Activated naive CD4-positive, alpha-beta T cell (primary cell): ENCODE measurements around the gene ZNF578.
"Not testable (repeated sequence)": the region's sequence is repeated elsewhere in the genome, so short reads cannot be mapped to it uniquely, and the experiment has no call there.

ENCODE experiments used
- DNase-seq, 4 experiments: peaks; one replicate each; lab custom pipeline; 2025; lab: John Stamatoyannopoulos, UW

The ZNF578 gene

GRCh38 chr19:52453324-52454094 lies at the start of gene ZNF578:
ZNF578 (plus strand) TSS chr19:52453553; CDS start chr19:52501846, 48,293 bp downstream.
- DNase-seq, result peak; percentile 8 to 57 (median 36)

- no peak for DNase-seq
Observed at GRCh38 chr19:52410276-52410675, 43.1 kb upstream of the ZNF578 start.

- no peak for DNase-seq
Observed at GRCh38 chr19:52415711-52416110, 37.6 kb upstream of the ZNF578 start.

DNA sequence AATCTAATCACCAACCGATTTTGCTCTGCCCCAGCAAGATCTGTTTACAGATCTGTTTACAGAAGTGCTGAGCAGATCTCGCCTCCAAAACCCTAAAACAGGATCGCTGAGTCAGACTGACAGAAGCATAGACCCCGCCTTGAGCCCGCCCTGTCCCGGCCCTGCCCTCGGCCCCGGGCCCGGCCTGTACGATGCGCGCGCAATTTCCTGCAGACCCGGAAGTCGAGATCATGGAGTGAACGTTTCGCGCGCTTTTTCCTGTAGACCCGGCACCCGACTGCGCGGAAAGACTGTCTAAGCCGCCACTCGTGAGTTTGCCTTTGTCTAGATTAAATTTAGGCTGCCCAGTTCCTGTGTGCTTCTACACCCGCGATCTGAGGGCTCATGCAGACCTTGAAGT lies 24.4 kb upstream of the ZNF578 start, which contains the start of gene ZNF534:
ZNF534 (plus strand) TSS at position 212 of the 400 bp plus-strand sequence. CDS start 2,327 bp downstream, outside the sequence.
- no peak for DNase-seq

DNA sequence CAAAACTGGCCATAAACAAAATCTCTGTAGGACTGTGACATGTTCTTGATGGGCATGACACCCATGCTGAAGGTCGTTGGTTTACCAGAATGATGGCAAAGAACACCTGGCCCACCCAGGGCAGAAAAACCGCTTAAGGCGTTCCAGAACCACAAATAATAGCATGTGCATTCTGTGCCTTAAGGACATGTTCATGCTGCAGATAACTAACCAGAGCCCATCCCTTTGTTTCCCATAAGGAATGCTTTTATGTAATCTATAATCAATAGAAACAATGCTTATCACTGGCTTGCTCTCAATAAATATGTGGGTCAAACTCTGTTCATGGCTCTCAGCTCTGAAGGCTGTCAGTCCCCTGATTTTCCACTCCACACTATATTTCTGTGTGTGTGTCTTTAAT lies 11.2 kb upstream of the ZNF578 start:
- no peak for DNase-seq

GRCh38 chr19:52444506-52444905 lies 8.8 kb upstream of the ZNF578 start:
- DNase-seq, result no peak

GRCh38 chr19:52451241-52451640 lies 2.1 kb upstream of the ZNF578 start:
- DNase-seq, result no peak

DNA sequence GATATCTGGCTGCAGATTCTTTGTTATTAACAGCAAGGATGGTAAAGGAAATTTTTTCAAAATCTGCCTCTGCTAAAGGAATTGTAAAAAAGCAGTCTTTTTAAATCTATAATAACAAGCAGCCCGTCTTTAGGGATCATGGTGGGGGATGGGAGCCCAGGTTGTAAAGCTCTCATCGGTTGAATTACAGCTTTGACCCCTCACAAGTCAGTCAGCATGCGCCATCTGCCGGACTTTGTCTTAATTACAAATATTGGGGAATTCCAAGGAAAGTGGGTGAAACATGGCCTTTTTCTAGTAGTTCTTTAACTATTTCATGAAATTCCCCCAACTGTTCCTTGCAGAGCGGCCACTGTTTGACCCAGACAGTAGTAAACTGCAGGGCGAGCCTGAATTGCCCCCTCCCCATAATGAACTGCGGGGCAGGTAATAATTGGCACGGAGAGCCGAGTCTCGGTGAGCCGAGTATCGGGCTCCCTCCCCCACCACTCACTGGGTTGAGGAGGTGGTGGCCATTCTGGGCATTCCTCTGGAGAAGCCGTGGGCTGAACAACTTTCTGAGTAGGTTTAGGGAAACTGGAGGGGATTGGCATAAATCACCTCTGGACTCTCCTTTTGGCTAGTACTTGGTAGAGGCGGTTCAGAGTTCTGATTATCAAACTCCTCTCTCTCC lies 11.6 kb downstream of the ZNF578 start:
- DNase-seq, result no peak

- DNase-seq, result no peak
Observed at GRCh38 chr19:52473655-52474350, 20.4 kb downstream of the ZNF578 start.

GRCh38 chr19:52474351-52475127 lies 21.2 kb downstream of the ZNF578 start:
- DNase-seq, result no peak

DNA sequence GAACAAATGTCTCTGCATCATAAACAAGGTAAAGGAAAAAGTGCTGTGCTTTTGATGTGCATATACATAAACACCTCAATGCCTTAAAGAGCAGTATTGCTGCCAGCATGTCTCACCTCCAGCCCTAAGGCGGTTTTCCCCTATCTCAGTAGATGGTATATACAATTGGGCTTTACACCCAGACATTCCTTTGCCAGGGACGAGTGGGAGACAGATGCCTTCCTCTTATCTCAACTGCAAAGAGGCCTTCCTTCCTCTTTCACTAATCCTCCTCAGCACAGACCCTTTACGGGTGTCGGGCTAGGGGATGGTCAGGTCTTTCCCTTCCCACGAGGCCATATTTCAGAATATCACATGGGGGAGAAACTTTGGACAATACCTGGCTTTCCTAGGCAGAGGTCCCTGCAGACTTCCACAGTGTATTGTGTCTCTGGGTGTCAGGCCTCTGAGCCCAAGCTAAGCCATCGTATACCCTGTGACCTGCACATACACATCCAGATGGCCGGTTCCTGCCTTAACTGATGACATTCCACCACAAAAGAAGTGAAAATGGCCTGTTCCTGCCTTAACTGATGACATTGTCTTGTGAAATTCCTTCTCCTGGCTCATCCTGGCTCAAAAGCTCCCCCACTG lies 30.9 kb downstream of the ZNF578 start:
- DNase-seq, result not testable (repeated sequence)

DNA sequence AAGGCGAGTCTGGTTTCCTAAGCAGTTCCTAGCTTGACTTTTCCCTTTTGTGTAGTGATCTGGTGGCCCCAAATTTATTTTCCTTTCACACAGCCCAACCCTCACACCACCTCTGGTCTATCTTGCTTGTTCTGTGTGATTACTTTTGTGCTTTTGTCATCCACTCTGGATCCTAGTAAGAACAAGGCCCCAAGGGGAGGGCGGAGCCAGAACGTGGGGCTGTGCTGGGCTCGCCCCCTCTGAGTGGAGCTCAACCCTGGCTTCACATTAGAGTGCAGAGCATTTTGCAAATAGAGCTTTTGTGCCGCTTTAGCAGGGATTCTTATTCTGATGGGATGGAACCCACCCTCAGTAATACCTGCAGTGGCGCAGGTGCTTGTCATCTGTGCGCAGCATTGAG lies 31.7 kb downstream of the ZNF578 start:
- DNase-seq, result not testable (repeated sequence)

GRCh38 chr19:52485561-52486240 lies 32.3 kb downstream of the ZNF578 start:
- DNase-seq, result not testable (repeated sequence)

DNA sequence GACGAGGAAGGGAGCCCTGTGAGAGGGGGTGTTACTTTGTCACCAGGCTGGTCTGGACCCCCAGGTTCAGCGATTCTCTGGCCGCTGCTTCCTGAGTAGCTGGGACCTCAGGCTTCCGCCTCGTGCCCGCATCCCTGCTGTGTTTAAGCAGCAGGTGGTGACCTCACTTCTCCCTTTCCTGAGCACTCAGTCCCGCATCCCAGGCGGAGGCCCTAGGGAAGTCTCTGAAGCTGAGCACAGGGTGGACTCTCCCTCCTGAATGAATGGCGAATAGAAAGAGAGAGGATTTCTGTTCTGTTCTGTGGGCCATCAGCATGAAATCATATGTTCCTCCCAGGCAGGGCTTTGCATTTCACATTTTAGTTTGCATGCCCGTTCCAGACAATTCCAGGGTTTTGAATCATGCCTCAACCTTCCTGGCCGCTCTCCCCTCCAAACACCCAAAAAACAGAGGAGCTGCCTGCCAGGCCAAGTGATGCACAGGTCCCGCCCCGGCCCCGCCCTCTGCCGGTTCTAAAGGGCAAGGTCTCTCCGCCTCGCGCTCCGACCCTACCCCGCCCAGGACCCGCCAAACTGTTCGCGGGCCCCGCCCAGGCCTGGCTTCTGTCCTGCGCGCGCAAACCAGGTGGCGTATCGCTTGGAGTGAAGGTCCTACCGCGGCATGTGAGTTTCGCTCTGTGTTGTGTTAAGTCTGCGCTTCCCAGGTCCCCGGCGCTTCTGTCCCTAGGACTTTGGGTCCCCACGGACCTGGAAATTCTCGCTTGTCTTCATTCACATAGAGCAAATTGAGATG lies 39.0 kb downstream of the ZNF578 start:
- DNase-seq, result no peak

- no peak for DNase-seq
Observed at GRCh38 chr19:52492994-52493470, 39.7 kb downstream of the ZNF578 start.

DNA sequence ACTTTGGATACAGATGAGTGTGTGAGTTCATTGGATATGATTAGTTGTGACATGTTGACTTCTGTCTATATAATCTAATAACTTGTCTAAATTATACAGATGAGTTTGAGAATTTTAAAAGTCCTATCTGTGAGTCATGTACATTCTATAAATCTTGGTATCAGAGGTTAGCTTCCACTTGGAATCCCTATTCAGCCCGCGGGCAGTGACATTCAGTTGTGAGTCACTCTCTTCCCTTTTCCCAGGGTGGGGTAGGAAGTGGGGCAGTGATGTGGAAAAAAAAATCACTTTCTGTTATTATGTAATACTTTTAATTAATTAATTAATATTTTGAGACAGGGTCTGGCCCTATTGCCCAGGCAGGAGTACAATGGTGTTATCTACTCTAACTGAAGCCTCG lies 41.2 kb downstream of the ZNF578 start:
- no peak for DNase-seq

DNA sequence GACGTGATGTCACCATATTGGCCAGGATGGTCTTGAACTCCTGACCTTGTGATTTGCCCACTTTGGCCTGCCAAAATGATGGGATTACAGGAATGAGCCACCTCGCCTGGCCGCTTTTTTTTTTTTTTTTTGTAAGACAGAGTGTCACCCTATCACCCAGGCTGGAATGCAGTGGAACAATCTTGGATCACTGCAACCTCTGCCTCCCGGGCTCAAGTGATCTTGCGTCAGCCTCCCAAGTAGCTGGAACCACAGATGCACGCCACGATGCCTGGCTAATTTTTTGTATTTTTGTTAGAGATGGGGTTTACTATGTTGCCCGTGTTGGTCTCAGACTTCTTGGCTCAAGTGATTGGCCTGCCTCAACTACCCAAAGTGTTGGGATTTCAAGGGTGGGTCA lies 45.2 kb downstream of the ZNF578 start:
- no peak for DNase-seq

DNA sequence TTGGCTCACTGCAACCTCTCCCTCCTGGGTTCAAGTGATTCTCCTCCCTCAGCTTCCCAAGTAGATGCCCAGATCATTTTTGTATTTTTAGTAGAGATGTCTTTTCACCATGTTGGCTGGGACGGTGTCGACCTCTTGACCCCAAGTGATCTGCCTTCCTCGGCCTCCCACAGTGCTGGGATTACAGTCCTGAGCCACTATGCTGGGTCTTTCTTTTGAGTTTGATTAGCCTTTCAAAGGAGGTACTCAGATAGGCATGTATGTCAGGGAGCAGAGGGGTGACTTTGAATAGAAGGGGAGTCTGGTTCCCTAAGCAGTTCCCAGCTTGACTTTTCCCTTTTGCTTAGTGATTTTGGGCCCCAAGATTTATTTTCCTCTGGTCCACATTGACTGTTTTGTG lies 47.1 kb downstream of the ZNF578 start:
- not testable (repeated sequence) for DNase-seq

- not testable (repeated sequence) for DNase-seq
Observed at GRCh38 chr19:52500991-52501390, 47.6 kb downstream of the ZNF578 start.

DNA sequence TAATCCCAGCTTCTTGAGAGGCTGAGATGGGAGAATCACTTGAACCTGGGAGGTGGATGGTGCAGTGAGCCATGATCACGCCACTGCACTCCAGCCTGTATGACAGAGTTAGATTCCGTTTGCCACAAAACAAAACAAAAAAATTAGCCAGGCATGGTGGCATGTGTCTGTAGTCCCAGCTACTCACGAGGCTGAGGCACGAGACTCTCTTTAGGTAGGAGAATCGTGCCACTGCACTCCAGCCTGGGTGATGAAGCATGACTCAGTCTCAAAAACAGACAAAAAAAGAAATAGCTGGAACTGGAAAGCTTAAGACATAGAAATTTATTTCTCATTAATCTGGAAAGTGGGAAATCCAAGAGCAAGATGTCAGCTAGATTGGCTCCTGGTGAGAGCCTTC lies 53.9 kb downstream of the ZNF578 start:
- no peak for DNase-seq
